GM08714 (cell line): ENCODE measurements around the gene PAPLN.
"Not testable (repeated sequence)": the region's sequence is repeated elsewhere in the genome, so short reads cannot be mapped to it uniquely, and the experiment has no call there.

Source experiments
- H3K4me3 ChIP-seq: fragments of 200-500 bp; sonication (Bioruptor generic); 2 replicates; pipeline ENCODE4 v1.5.1; 2014; ENCODE audit warnings: mild to moderate bottlenecking, low read length, inconsistent platforms
- ZNF274 ChIP-seq: IDR thresholded peaks from 2 replicates; pipeline ENCODE4 v1.6.1; 2012; ENCODE audit warnings: mild to moderate bottlenecking, low read depth, low read length

Gene PAPLN

DNA sequence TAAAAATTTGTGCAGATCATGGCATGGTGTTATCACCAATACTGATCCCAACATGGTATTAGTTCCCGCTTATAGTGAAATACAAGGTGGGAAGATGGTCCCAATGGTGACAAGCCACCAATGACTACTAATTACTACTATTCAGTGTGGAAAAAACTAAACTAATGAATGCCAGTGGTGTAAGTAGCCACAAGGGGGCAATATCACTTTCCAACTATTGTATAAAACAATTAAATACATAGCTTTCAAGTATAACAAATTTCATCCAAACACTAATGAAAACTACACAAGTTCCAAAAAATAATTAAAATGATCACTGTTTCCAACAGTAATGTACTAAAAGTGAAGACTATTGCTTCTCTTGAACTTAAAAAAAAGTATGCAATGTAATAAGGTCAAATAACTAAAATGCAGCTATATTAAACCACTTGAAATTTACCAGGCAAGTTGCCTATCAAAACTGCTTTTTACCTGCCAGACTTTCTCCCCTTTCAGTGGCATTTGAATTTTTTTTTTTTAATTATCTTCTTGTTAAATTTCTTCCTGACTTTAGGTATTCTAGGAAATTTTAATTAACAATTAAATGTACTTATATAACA is 58.0 kb downstream of the PAPLN start:
- no peak for TF ChIP-seq ZNF274
- H3K4me3 ChIP-seq, result no peak overlapping the region

DNA sequence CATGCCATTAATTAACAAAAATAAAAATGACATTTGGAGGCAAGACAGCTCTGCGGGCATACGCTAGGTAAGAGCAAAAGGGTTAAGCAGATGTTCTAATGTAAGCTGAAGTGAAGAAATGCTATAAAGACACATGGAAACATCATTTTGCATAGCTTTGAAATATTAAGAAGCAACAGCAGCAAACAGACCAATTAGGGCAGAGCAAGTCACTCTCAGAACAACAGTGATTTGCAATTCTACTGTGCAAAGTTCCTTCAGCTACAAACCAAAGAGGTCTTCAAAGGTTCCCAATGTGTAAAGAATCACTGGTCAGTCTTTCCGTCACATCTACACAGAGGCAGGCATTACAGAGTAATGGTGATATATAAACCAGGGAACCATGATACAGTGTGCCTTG is 68.2 kb downstream of the PAPLN start:
- TF ChIP-seq ZNF274, result no peak
- no peak overlapping the region for H3K4me3 ChIP-seq

DNA sequence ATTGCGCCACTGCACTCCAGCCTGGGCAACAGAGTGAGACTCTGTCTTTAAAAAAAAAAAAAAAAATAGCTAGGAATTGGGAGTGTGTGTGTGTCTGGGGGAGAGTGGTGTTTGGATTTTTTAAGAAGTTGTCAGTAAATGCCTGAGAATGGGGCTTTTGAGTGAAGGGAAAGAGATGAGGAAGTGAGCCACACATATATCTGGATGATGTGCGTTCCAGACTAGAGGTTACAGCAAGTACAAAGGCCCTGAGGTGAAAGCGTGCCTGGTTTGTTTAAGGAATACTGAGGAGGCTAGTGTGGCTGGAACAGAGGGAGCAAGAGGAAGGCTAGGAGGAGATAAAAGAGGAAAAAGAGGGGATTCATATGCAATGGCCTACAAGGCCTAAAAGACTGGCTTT is 70.0 kb downstream of the PAPLN start:
- TF ChIP-seq ZNF274, result no peak
- no peak overlapping the region for H3K4me3 ChIP-seq

DNA sequence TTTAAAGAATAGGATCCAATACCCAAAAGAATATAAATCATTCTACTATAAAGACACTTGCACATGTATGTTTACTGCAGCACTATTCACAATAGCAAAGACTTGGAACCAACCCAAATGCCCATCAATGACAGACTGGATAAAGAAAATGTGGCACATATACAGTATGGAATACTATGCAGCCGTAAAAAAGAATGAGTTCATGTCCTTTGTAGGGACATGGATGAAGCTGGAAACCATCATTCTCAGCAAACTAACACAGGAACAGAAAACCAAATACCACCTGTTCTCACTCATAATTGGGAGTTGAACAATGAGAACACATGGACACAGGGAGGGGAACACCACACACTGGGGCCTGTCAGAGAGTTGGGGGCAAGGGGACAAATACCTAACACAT is 71.9 kb downstream of the PAPLN start:
- H3K4me3 ChIP-seq, result not testable (repeated sequence)

DNA sequence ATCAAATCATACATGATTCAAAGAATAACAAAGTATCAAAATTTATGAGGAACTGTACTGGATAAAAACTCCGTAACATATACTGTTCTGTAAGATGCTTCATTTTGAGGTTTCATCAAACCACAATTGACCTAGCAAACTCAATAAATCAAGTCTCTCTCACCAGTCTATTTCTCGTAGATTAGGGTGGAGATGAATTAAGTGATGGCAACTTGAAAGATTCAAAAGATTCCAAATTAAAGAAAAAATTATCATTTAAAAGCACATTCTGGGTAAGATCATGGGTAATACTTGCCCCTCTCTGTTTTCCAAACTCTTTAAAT is 74.4 kb downstream of the PAPLN start:
- H3K4me3 ChIP-seq, result no peak overlapping the region
- no peak for TF ChIP-seq ZNF274

DNA sequence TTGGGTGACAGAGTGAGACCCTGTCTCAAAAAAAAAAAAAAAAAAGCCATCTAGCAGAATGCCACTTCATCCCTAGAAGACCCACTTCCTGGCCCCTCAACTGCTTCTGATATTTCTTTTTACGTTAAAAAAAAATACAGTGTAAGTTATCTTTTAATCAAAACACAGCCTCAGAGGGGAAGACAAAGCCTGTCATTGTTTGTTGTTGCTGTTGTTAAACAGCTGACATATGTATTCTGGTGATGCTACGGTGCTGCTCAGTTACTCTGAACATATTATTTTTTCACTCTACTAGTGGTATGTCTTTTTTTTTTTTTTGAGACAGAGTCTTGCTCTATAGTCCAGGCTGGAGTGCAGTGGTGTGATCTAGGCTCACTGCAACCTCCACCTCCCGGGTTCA is 75.4 kb downstream of the PAPLN start:
- TF ChIP-seq ZNF274, result no peak
- H3K4me3 ChIP-seq, result no peak overlapping the region

DNA sequence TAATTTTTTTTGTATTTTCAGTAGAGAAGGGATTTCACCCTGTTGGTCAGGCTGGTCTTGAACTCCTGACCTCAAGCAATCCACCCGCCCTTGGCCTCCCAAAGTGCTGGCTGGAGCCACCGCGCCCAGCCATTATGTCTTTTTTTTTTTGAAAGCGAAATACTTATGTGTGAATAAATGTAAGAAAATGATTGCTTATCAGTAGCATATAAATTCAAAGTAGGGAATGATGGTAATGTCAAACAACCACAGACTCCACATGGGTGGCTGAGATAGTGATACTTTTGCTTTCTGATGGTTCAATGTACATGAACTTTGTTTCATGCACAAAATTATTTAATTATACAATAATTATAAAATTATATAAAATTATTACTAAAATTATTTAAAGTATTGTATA is 75.8 kb downstream of the PAPLN start:
- no peak overlapping the region for H3K4me3 ChIP-seq
- no peak for TF ChIP-seq ZNF274

DNA sequence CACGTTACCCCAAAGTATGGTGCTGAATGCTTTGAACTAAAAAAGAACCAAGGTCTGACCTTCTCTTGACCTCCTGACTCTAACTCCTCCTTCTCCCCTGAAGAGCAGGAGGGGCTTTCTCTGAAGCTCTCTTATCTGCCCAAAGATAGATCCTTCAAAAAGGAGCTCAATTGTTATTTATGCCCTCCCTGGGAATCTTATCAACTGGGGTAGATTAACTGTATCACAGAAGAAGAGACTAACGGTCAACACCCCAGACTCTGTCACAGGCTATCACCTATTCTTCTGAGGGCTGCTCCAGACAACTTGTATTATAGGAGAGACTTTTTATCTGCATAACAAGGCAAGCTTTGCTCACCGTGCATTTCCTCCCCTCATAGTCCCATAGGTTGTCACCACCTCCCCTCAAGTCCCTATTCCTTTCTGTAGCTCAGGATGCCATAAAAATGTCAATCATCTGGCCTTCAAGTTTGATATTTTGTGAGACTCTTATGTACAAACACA is 86.6 kb downstream of the PAPLN start:
- H3K4me3 ChIP-seq, result no peak overlapping the region
- TF ChIP-seq ZNF274, result no peak
